Measurements from ENCODE around the gene CFAP45. TPM values are rescaled to one million over a fixed set of nuclear protein-coding genes. Genes with fewer than 3 reads are reported as not detected.

The CFAP45 gene
- total and polyA plus RNA-seq, 9 of the 15 experiments (the other 6 are each of a cell fraction or from before 2014, with no cell fraction given), result 0.65 to 2.4 (median 1.5) TPM

GRCh38 chr1:159881622-159882526, 18.1 kb downstream of the CFAP45 start:
- Histone ChIP-seq H3K36me3 (ENCODE audit: control insufficient read depth, insufficient read depth, low read length) (no peaks in the 10 kb centered on the region), H3K79me2 (ENCODE audit: control insufficient read depth, insufficient read depth, low read length) (no peaks in the 10 kb centered on the region), H3K4me3 (no peak overlapping the region), H3K9me3 (replicated peaks; ENCODE audit: control insufficient read depth, insufficient read depth, low read depth, low read length) (no peaks in the 10 kb centered on the region; the same call in 1 of the 2 replicates), H4K20me1 (replicated peaks; ENCODE audit: control insufficient read depth, insufficient read depth, low read length) (no peaks in the 10 kb centered on the region), H3K4me1 (replicated peaks in 1 of 2; ENCODE audit: control insufficient read depth in 2 of 2, insufficient read depth in 2 of 2, low read length in 2 of 2) (peaks cover 4 to 43% of the 10 kb centered on the region in 2 experiments; a peak in 4 of 5 replicates), H3K4me2 (ENCODE audit: insufficient read depth, low read length) (no peak overlapping the region), H3K9ac (ENCODE audit: insufficient read depth in 1 of 2, low read depth in 2 of 2, low read length in 2 of 2) (no peak overlapping the region), H2AFZ (ENCODE audit: low read depth, low read length) (peak overlapping the region; percentile 49), H3K9me1 (ENCODE audit: control insufficient read depth, insufficient read depth, low read length) (peaks cover 3% of the 10 kb centered on the region), H3K27me3 (ENCODE audit: control insufficient read depth in 2 of 2, insufficient read depth in 2 of 2, low read length in 2 of 2) (no peaks in the 10 kb centered on the region), H3K27ac (ENCODE audit: extremely low read depth, low read depth, low read length) (0 out of 3 replicates have a peak overlapping the region, but pooled peaks have one; percentile 17)
- FAIRE-seq (peak; percentile 92), ATAC-seq (peak; percentile 87), DNase-seq (ENCODE audit: extremely low read depth in 1 of 4, low spot score in 3 of 4) (peak; percentile 54 to 84 (median 64))
- ChIA-PET CTCF (ENCODE audit: low intra/inter-chr PET ratio) (no interaction called here), POLR2A (interaction anchor here (0.6 kb wide), 1 partner anchor 55 kb away, joined by 3 read pairs; the partner anchor contains the start of gene SLAMF8)
- intact Hi-C loops (cut with micrococcal nuclease) (no loop called here), in situ Hi-C loops (cut with MboI) (no loop called here)
- 33% methylated on average over 6 of the region's 6 CpGs for WGBS (ENCODE audit: insufficient coverage, low coverage, missing lambda C conversion rate)
- no TSS peak for BruUV-seq (replicated peaks)
- TF ChIP-seq SNAPC5 (CRISPR knock-in tag; IDR thresholded peaks at IDR 0.05), result no peak
- TF ChIP-seq KLF10 (CRISPR knock-in tag; IDR thresholded peaks at IDR 0.05), result no peak
- no peak for TF ChIP-seq ZNF212 (CRISPR knock-in tag; IDR thresholded peaks at IDR 0.05)
- TF ChIP-seq ZNF592 (IDR thresholded peaks at IDR 0.05), result peak; percentile 45; the same call in 1 of the 2 replicates
- no peak for TF ChIP-seq ZNF174 (CRISPR knock-in tag; IDR thresholded peaks at IDR 0.05)
- TF ChIP-seq DPF2 (IDR thresholded peaks at IDR 0.05), result peak; percentile 68
- no peak for TF ChIP-seq MBD1 (CRISPR knock-in tag; IDR thresholded peaks at IDR 0.05)
- TF ChIP-seq EZH2 (IDR thresholded peaks at IDR 0.05; ENCODE audit: borderline replicate concordance, low read depth, low read length), result no peak
- TF ChIP-seq ZNF609 (CRISPR knock-in tag; IDR thresholded peaks at IDR 0.05; ENCODE audit: borderline replicate concordance), result no peak

All from K562 (cell line).